Astrocyte (in vitro differentiated cells and primary cell): Measurements from ENCODE around the gene GRIN2A. TPM values are rescaled to one million over a fixed set of nuclear protein-coding genes. Genes with fewer than 3 reads are reported as not detected.
A peak's percentile ranks its signal among the peaks of the same experiment; 100 is the strongest.

Experiments
- DNase-seq: peaks from one replicate; pipeline ENCODE4 v3.0.0-alpha.2; 2010; ENCODE audit warnings: low read depth
- FAIRE-seq: peaks from 2 replicates; lab custom pipeline; 2011; peaks lifted over from hg19 to GRCh38; lab: Jason Lieb, UNC
- H2AFZ ChIP-seq: 2 replicates; pipeline ENCODE4 v1.6.0; 2012; ENCODE audit warnings: low read depth, low read length, inconsistent platforms
- H3K27ac ChIP-seq: 2 replicates; pipeline ENCODE4 v1.5.1; 2011; ENCODE audit warnings: low read depth, low read length, inconsistent platforms
- H3K27me3 ChIP-seq: 2 replicates; pipeline ENCODE4 v1.6.0; 2011; ENCODE audit warnings: low read length, inconsistent platforms; ENCODE audit not compliant: insufficient read depth
- H3K36me3 ChIP-seq: 2 replicates; pipeline ENCODE4 v1.5.1; 2011; ENCODE audit warnings: low read length, inconsistent platforms; ENCODE audit not compliant: insufficient read depth
- H3K4me1 ChIP-seq: 2 replicates; pipeline ENCODE4 v1.5.1; 2011; ENCODE audit warnings: low read length, inconsistent platforms; ENCODE audit not compliant: insufficient read depth
- H3K4me2 ChIP-seq: 2 replicates; pipeline ENCODE4 v1.6.0; 2012; ENCODE audit warnings: low read length, inconsistent platforms
- H3K4me3 ChIP-seq: 2 replicates; pipeline ENCODE4 v1.5.1; 2011; ENCODE audit warnings: low read depth, mild to moderate bottlenecking, low read length, inconsistent platforms; ENCODE audit not compliant: insufficient read depth
- H3K79me2 ChIP-seq: 2 replicates; pipeline ENCODE4 v1.6.0; 2012; ENCODE audit warnings: mild to moderate bottlenecking, low read length, inconsistent platforms; ENCODE audit not compliant: insufficient read depth
- H3K9ac ChIP-seq: 2 replicates; pipeline ENCODE4 v1.6.0; 2012; ENCODE audit warnings: mild to moderate bottlenecking, low read length, inconsistent platforms
- H3K9me3 ChIP-seq: 2 replicates; pipeline ENCODE4 v1.5.1; 2012; ENCODE audit warnings: low read depth, mild to moderate bottlenecking, low read length, inconsistent platforms; ENCODE audit not compliant: insufficient read depth
- H4K20me1 ChIP-seq: 2 replicates; pipeline ENCODE4 v1.6.0; 2012; ENCODE audit warnings: low read length, inconsistent platforms; ENCODE audit not compliant: insufficient read depth
- H3K27ac Mint-ChIP-seq: one replicate; pipeline ENCODE4 v1.8.0; 2021; ENCODE audit warnings: mild to moderate bottlenecking, mixed read lengths; ENCODE audit not compliant: unreplicated experiment
- H3K27me3 Mint-ChIP-seq: one replicate; pipeline ENCODE4 v1.8.0; 2021; ENCODE audit warnings: low read depth, mixed read lengths; ENCODE audit not compliant: unreplicated experiment
- H3K36me3 Mint-ChIP-seq: one replicate; pipeline ENCODE4 v1.8.0; 2021; ENCODE audit warnings: low read depth, mixed read lengths; ENCODE audit not compliant: unreplicated experiment
- H3K4me1 Mint-ChIP-seq: one replicate; pipeline ENCODE4 v1.8.0; 2021; ENCODE audit warnings: low read depth, mixed read lengths; ENCODE audit not compliant: unreplicated experiment
- H3K4me3 Mint-ChIP-seq: one replicate; pipeline ENCODE4 v1.8.0; 2021; ENCODE audit warnings: mild to moderate bottlenecking, moderate library complexity, mixed read lengths; ENCODE audit not compliant: unreplicated experiment
- H3K9me3 Mint-ChIP-seq: one replicate; pipeline ENCODE4 v1.8.0; 2021; ENCODE audit warnings: mild to moderate bottlenecking, mixed read lengths; ENCODE audit not compliant: unreplicated experiment
- EZH2 ChIP-seq: IDR thresholded peaks from 2 replicates; pipeline ENCODE4 v1.6.1; 2012; ENCODE audit warnings: mild to moderate bottlenecking, low read length, inconsistent platforms; ENCODE audit not compliant: insufficient read depth
- total RNA-seq: library from RNA; stranded (reverse); gene quantifications from 2 replicates; pipeline ENCODE4 v1.2.1, GENCODE V29; 2021
- TF ChIP-seq, protein P1 (sequence below): IDR thresholded peaks from 2 replicates; pipeline ENCODE4 v1.5.1; 2011; ENCODE audit warnings: low read depth, mild to moderate bottlenecking, inconsistent platforms, low read length, moderate library complexity; ENCODE audit not compliant: insufficient read depth

GRIN2A gene
- total RNA-seq, 1 donor from 2014 or later, result 0.68 TPM

GRCh38 chr16:10093576-10093975 lies 88.7 kb downstream of the GRIN2A start:
- Histone ChIP-seq H4K20me1 (no peaks in the 10 kb centered on the region), H2AFZ (no peak overlapping the region), H3K4me1 (peaks cover 2% of the 10 kb centered on the region), H3K27me3 (no peaks in the 10 kb centered on the region), H3K36me3 (no peaks in the 10 kb centered on the region), H3K79me2 (no peaks in the 10 kb centered on the region), H3K27ac (no peak overlapping the region), H3K9me3 (no peaks in the 10 kb centered on the region), H3K4me2 (no peak overlapping the region), H3K4me3 (no peak overlapping the region), H3K9ac (no peak overlapping the region)
- Mint-ChIP-seq H3K4me3 (no peak overlapping the region), H3K27me3 (peaks cover 2% of the 10 kb centered on the region), H3K36me3 (no peaks in the 10 kb centered on the region), H3K27ac (no peak overlapping the region), H3K4me1 (peaks cover 7% of the 10 kb centered on the region), H3K9me3 (no peaks in the 10 kb centered on the region)
- TF ChIP-seq, protein P1, sequence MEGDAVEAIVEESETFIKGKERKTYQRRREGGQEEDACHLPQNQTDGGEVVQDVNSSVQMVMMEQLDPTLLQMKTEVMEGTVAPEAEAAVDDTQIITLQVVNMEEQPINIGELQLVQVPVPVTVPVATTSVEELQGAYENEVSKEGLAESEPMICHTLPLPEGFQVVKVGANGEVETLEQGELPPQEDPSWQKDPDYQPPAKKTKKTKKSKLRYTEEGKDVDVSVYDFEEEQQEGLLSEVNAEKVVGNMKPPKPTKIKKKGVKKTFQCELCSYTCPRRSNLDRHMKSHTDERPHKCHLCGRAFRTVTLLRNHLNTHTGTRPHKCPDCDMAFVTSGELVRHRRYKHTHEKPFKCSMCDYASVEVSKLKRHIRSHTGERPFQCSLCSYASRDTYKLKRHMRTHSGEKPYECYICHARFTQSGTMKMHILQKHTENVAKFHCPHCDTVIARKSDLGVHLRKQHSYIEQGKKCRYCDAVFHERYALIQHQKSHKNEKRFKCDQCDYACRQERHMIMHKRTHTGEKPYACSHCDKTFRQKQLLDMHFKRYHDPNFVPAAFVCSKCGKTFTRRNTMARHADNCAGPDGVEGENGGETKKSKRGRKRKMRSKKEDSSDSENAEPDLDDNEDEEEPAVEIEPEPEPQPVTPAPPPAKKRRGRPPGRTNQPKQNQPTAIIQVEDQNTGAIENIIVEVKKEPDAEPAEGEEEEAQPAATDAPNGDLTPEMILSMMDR, result no peak
- no peak for TF ChIP-seq EZH2
- DNase-seq, result no peak
- no peak for FAIRE-seq

GRCh38 chr16:10090816-10091215 lies 91.4 kb downstream of the GRIN2A start:
- H3K27ac ChIP-seq, result peak overlapping the region; percentile 54
- FAIRE-seq, result no peak
- H3K4me1 ChIP-seq, result peaks cover 8% of the 10 kb centered on the region

GRCh38 chr16:10088380-10088793 lies 93.8 kb downstream of the GRIN2A start:
- Histone ChIP-seq H2AFZ (peak overlapping the region; percentile 16), H3K4me1 (peaks cover 8% of the 10 kb centered on the region), H4K20me1 (no peaks in the 10 kb centered on the region), H3K4me2 (peak overlapping the region; percentile 54), H3K79me2 (no peaks in the 10 kb centered on the region), H3K9ac (no peak overlapping the region), H3K27me3 (no peaks in the 10 kb centered on the region), H3K4me3 (no peak overlapping the region), H3K27ac (peak overlapping the region; percentile 20), H3K9me3 (no peaks in the 10 kb centered on the region), H3K36me3 (no peaks in the 10 kb centered on the region)
- DNase-seq (peak; percentile 51), FAIRE-seq (no peak)
- H3K27me3 Mint-ChIP-seq, result no peaks in the 10 kb centered on the region
- H3K9me3 Mint-ChIP-seq, result no peaks in the 10 kb centered on the region
- H3K27ac Mint-ChIP-seq, result peak overlapping the region; percentile 54
- peaks cover 13% of the 10 kb centered on the region for H3K4me1 Mint-ChIP-seq
- TF ChIP-seq, protein P1, result no peak
- no peak for TF ChIP-seq EZH2
- H3K36me3 Mint-ChIP-seq, result no peaks in the 10 kb centered on the region
- H3K4me3 Mint-ChIP-seq, result no peak overlapping the region

More at GRCh38 chr16:10090816-10091215, 91.4 kb downstream of the GRIN2A start:
- DNase-seq, result peak; percentile 83
- Mint-ChIP-seq H3K27me3 (peaks cover 2% of the 10 kb centered on the region), H3K4me3 (no peak overlapping the region), H3K4me1 (peaks cover 13% of the 10 kb centered on the region), H3K9me3 (no peaks in the 10 kb centered on the region), H3K27ac (no peak overlapping the region), H3K36me3 (no peaks in the 10 kb centered on the region)
- TF ChIP-seq, protein P1, result no peak
- TF ChIP-seq EZH2, result no peak
- Histone ChIP-seq H4K20me1 (no peaks in the 10 kb centered on the region), H3K36me3 (no peaks in the 10 kb centered on the region), H3K9ac (no peak overlapping the region), H3K9me3 (no peaks in the 10 kb centered on the region), H3K4me3 (no peak overlapping the region), H3K27me3 (no peaks in the 10 kb centered on the region), H3K4me2 (no peak overlapping the region), H3K79me2 (no peaks in the 10 kb centered on the region), H2AFZ (no peak overlapping the region)
